ENCODE results near the gene SDHAF1.

DNA sequence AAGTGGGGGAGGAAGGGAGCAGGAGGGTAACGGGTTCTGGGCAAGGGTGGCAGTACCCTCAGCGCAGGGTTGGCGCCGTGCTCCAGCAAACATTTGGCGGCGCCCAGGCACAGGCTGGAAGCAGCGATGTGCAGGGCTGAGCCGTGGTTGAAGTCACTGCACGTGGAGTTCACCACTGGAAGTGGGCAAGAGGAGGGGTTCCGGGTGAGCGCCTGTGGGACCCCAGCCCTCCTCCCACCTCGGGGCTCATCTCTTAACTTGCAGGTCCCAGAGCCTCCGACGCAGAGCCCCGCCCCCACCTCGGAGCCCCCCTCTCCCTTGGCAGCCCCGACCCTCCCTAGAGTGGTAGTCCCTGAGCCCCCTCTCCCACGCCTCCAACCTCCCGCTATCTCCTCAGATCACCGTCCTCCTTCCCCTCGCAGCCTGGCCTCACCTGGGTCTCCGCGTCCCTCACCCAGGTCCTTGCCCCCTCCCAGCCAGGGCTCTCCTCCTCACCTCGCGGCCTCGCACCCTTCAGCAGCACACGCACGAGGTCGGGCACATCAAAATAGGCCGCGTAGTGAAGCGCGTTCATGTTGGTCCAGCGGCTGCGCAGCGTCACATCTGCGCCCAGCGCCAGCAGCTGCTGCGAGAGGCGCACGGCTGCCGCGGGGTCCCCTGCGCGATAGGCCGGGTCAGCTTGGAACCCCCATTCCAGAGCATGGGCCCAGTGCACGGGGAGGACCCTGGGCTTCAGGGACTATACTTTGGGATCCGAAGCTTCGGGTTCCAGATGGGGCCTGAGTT lies 31.3 kb downstream of the SDHAF1 start:
- TF ChIP-seq SMC3 (conservative IDR thresholded peaks at IDR 0.05; ENCODE audit: poor library complexity): no peak
- no peak for TF ChIP-seq RAD21 (conservative IDR thresholded peaks at IDR 0.05)
- TF ChIP-seq, protein P1, sequence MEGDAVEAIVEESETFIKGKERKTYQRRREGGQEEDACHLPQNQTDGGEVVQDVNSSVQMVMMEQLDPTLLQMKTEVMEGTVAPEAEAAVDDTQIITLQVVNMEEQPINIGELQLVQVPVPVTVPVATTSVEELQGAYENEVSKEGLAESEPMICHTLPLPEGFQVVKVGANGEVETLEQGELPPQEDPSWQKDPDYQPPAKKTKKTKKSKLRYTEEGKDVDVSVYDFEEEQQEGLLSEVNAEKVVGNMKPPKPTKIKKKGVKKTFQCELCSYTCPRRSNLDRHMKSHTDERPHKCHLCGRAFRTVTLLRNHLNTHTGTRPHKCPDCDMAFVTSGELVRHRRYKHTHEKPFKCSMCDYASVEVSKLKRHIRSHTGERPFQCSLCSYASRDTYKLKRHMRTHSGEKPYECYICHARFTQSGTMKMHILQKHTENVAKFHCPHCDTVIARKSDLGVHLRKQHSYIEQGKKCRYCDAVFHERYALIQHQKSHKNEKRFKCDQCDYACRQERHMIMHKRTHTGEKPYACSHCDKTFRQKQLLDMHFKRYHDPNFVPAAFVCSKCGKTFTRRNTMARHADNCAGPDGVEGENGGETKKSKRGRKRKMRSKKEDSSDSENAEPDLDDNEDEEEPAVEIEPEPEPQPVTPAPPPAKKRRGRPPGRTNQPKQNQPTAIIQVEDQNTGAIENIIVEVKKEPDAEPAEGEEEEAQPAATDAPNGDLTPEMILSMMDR (IDR thresholded peaks at IDR 0.05; ENCODE audit: poor library complexity, severe bottlenecking): no peak
